CD4-positive, alpha-beta T cell treated with Interleukin-4 for 1 hour (primary cell): ENCODE measurements around the gene SIPA1L3.

Experiments used
- DNase-seq, 2 donors: peaks; one replicate each; pipeline ENCODE4 v3.0.0-alpha.2; 2020 to 2022

Gene SIPA1L3

DNA sequence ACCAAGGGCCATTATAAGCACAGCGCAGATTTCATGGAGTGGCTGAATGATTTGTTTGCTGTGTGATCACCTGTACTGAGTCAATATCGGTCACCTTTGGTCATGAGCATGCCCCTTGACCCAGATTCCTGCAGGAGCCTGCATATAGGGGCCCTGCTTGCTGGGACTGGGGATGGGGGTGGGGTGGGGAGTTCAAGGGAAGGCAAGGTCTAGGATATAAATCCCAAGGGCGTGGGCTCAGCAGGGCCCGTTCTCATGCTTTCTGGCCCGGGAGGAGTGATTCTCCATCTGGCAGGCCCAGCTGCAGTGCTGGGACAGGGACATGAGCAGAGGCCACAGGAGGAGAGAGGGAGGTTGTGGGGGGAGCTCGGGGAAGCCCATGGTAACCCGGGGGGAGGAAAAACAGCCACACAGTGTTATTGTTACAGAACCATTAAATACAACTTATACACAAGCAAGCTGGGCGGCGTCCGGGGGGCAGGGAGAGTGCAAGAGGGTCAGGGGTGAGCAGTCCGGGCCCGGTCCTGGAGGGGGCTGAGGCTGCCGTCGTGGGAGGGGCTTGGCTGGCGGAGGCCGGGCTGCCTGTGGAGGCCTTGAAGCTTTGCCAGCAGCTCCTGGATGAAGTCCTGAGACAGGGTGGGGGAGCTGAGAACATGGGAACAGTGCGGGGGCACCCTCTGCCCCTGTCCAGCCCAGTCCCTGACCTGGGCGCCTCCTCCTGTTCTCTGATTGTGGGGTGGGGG is 344.0 kb downstream of the SIPA1L3 start:
- DNase-seq = no peak

DNA sequence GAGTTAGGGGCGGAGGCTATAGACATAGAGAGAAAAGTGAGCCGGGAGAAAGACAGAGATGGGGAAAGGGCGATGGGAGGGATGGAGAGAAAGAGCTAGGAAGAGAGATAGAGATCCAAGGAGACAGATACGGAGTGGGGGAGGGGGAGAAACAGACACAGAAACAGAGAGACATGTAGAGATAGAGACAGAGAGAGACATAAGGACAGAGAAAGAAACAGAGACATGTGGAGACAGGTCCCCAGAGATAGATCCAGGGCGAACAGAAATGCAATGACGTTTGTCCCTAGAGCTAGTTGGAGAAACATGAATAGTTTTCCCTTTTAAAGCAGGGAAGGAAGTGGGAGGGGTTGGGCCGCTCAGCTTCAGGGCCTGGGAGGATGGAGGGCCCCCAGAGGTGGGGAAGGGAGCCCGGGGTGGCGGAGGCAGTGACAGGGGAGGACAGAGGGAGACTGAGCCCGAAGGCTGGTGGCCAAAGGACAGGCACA is 344.6 kb downstream of the SIPA1L3 start:
- no peak for DNase-seq

DNA sequence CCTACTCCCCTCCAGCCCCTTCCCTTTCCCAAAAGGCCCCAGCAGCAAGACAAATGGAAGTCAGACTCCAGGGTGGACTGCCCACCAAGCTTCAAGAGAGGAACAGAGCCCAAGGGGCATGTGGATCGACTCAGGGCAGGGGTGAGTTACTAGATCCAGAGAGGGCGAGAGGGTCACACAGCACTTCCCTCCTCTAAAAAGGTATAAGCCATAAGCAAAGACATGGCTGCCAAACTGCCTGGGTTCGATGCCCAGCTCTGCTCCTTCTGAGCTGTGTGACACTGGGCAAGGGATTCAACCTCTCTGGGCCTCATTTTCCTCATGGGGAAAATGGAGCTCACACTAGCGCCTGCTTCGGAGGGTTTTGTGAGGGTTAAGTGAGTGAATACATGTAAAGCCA is 345.4 kb downstream of the SIPA1L3 start:
- no peak for DNase-seq

DNA sequence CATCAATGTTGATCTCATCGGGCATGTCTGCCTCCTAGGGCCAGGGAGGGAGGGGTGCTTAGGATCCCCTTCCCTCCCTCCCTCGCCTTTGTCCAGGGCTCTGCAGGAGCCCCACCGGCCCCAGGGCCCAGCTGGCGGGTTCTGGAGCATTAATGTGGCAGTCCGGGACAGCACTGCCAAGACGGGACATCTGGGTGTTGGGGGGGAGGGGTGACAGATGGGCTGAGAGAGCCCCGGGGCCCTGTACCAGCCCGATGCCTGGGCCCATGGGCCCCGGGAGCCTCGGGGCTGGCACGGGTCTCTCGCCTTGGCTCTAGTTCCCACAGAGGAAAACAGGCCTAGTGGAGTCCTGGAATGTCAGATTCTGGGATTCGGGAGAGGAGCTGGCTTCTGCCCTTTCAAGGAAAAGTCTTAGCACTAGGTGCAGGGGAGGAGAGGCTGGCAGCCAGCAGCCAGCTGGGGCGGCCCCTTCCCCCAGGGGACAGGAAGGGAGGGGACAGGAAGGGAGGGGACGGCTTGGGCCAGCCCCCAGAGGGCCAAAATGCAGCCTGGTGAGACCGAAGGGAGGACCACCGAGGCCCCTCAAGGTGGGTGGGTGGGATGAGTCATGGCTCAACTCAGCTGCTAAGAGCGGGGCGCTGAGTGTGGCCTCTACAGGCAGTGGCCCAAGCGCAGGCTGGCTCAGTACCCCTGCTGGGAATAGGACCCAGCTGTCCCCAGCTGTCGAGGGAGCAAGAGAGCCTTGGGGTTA is 346.1 kb downstream of the SIPA1L3 start:
- DNase-seq = no peak

DNA sequence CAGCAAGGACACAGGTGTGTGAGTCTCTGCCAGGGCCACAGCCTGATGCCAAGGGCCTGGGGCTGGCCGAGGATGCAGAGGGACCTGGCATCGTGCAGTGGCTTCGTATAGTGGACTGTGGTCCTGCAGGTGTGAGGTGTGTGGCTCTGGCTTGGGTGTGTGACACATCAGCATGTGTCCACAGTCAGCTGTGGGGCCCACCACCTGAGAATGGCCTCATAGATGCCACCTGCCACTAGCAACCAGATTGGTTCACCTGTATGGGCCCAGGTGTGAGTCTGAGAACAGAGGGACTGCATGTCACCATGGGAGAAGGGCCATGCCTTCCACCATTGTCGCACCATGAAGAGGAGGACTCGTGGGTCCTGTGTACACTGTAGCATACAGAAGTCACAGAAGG is 346.8 kb downstream of the SIPA1L3 start:
- DNase-seq = no peak

DNA sequence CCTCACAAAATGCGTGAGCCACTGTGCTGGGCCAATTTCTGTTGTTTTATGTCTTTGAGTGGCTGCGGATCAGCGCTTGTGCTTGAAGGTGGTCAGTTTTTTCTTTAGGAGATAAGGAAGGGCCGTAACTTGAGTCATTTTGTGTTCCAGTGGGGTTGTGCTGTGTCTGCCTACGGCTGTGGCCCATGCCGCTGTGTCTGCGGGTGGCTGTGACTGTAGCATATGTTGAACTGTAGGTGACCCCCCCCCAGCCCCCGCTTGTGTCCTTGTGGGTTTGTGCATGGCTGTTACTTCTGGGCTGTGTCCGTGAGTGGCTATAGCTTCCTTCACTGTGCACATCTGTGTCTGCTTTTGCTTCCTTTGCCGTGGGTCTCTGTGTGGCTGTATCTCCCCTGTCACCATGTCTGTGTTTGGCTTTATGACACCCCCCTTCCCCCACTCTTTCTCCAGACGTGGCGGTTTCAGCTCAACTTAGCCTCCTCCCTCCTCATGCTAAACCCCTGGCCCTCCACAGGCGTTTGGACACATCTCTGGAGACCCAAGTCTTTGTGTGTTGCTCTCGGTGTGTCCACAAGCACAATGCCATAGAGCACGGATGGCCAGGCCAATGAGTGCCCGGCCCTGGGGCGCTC is 348.5 kb downstream of the SIPA1L3 start:
- DNase-seq = no peak
